GM23338 (cell line): Measurements from ENCODE around the gene PLPP2. TPM values are rescaled to one million over a fixed set of nuclear protein-coding genes. Genes with fewer than 3 reads are reported as not detected.

Source experiments
- ATAC-seq: fragments of 200-7000 bp; cut with Tn5 transposase; 3 replicates; pipeline ENCODE4 v1.9.1; 2020
- DNase-seq: peaks from one replicate; pipeline ENCODE4 v3.0.0-alpha.2; 2015; ENCODE audit warnings: low spot score
- H2AFZ ChIP-seq: fragments of 200-600 bp; sonication (generic); 2 replicates; pipeline ENCODE4 v1.8.0; 2016; ENCODE audit warnings: antibody characterized with exemption, mild to moderate bottlenecking, moderate library complexity
- H3F3A ChIP-seq: fragments of 200-600 bp; sonication (generic); replicated peaks from 2 replicates; pipeline ENCODE4 v1.8.0; 2017; ENCODE audit warnings: antibody characterized with exemption, mixed run types, low read depth
- H3K27ac ChIP-seq: fragments of 200-600 bp; sonication (generic); 2 replicates; pipeline ENCODE4 v1.6.1; 2016; ENCODE audit warnings: low read depth
- H3K27me3 ChIP-seq: fragments of 200-600 bp; sonication (generic); 2 replicates; pipeline ENCODE4 v1.8.0; 2016; ENCODE audit warnings: mild to moderate bottlenecking, mixed run types, moderate library complexity; ENCODE audit not compliant: insufficient read depth
- H3K36me3 ChIP-seq: fragments of 200-600 bp; sonication (generic); 2 replicates; pipeline ENCODE4 v1.8.0; 2016; ENCODE audit warnings: mild to moderate bottlenecking; ENCODE audit not compliant: insufficient read depth
- H3K4me1 ChIP-seq: fragments of 200-600 bp; sonication (generic); 2 replicates; pipeline ENCODE4 v1.8.0; 2016; ENCODE audit warnings: mild to moderate bottlenecking, moderate library complexity; ENCODE audit not compliant: insufficient read depth
- H3K4me2 ChIP-seq: fragments of 200-600 bp; sonication (generic); 2 replicates; pipeline ENCODE4 v1.7.1; 2017; ENCODE audit warnings: mixed run types
- H3K4me3 ChIP-seq: fragments of 200-600 bp; sonication (generic); 2 replicates; pipeline ENCODE4 v1.6.1; 2016; ENCODE audit warnings: mixed run types
- H3K79me2 ChIP-seq: fragments of 200-600 bp; sonication (generic); replicated peaks from 2 replicates; pipeline ENCODE4 v1.8.0; 2017; ENCODE audit warnings: mild to moderate bottlenecking; ENCODE audit not compliant: insufficient read depth
- H3K9me2 ChIP-seq: fragments of 200-600 bp; sonication (generic); 2 replicates; pipeline ENCODE4 v1.8.0; 2017; ENCODE audit not compliant: insufficient read depth
- H4K20me1 ChIP-seq: fragments of 200-600 bp; sonication (generic); replicated peaks from 2 replicates; pipeline ENCODE4 v1.8.0; 2017; ENCODE audit warnings: mild to moderate bottlenecking; ENCODE audit not compliant: insufficient read depth
- H3K27ac Mint-ChIP-seq: 2 replicates; pipeline ENCODE4 v1.8.0; 2020; ENCODE audit warnings: inconsistent platforms, mild to moderate bottlenecking, moderate library complexity, mixed read lengths
- H3K27me3 Mint-ChIP-seq: 3 replicates; pipeline ENCODE4 v1.8.0; 2022; ENCODE audit warnings: low read depth, mild to moderate bottlenecking, moderate library complexity, mixed read lengths, inconsistent platforms; ENCODE audit not compliant: insufficient read depth, poor library complexity
- H3K36me3 Mint-ChIP-seq: 3 replicates; pipeline ENCODE4 v1.8.0; 2021; ENCODE audit warnings: low read depth, mild to moderate bottlenecking, inconsistent platforms, moderate library complexity, mixed read lengths
- H3K4me1 Mint-ChIP-seq: 3 replicates; pipeline ENCODE4 v1.8.0; 2020; ENCODE audit warnings: mild to moderate bottlenecking, inconsistent platforms, mixed read lengths
- H3K4me3 Mint-ChIP-seq: 3 replicates; pipeline ENCODE4 v1.8.0; 2021; ENCODE audit warnings: moderate library complexity, mild to moderate bottlenecking, inconsistent platforms, mixed read lengths
- H3K9me3 Mint-ChIP-seq: 3 replicates; pipeline ENCODE4 v1.8.0; 2020; ENCODE audit warnings: moderate library complexity, mild to moderate bottlenecking, inconsistent platforms, mixed read lengths
- EZH2phosphoT487 ChIP-seq: fragments of 200-600 bp; sonication (generic); IDR thresholded peaks from one replicate; pipeline ENCODE4 v1.8.1; 2018; ENCODE audit warnings: antibody characterized with exemption; ENCODE audit not compliant: unreplicated experiment
- JUNB ChIP-seq: IDR thresholded peaks from one replicate; pipeline ENCODE4 v1.6.1; 2016; ENCODE audit warnings: antibody characterized with exemption; ENCODE audit not compliant: unreplicated experiment
- NANOG ChIP-seq: IDR thresholded peaks from 2 replicates; pipeline ENCODE4 v1.6.1; 2016; ENCODE audit warnings: antibody characterized with exemption, borderline replicate concordance
- STAT1 ChIP-seq: IDR thresholded peaks from one replicate; pipeline ENCODE4 v1.6.1; 2016; ENCODE audit warnings: antibody characterized with exemption; ENCODE audit not compliant: unreplicated experiment
- ZNF114 ChIP-seq: fragments of 250-450 bp; sonication (Bioruptor Pico); IDR thresholded peaks from 2 replicates; pipeline ENCODE4 v1.5.0; 2020; ENCODE audit warnings: mild to moderate bottlenecking, moderate library complexity
- ZNF331 ChIP-seq: fragments of 250-450 bp; sonication (Bioruptor Pico); IDR thresholded peaks from 2 replicates; pipeline ENCODE4 v1.5.0; 2020; ENCODE audit warnings: low read depth, mild to moderate bottlenecking, moderate library complexity
- polyA plus RNA-seq: library from polyadenylated mRNA; unstranded; fragments of >200 nt; fragmentation: Nextera tagmentation; extraction: Ambion mirVana; gene quantifications from 2 replicates; pipeline ENCODE4 v1.2.1, GENCODE V29; 2016
- total RNA-seq: library from RNA; depleted of rRNA; stranded (reverse); fragments of >200 nt; shearing (Covaris generic); gene quantifications from 2 replicates; pipeline ENCODE4 v1.2.3, GENCODE V29; 2014
- TF ChIP-seq, protein P1 (sequence below), 2 experiments: fragments of 200-600 bp in 1 of 2; sonication (generic) in 1 of 2; conservative IDR thresholded peaks; 2 replicates each; pipeline versions ENCODE4 v1.5.1 to v1.6.1; 2016 to 2017; ENCODE audit warnings: antibody characterized with exemption in 2 of 2, low read depth in 2 of 2, mild to moderate bottlenecking in 2 of 2, moderate library complexity in 1 of 2
- TF ChIP-seq, protein P2 (sequence below): IDR thresholded peaks from one replicate; pipeline ENCODE4 v1.6.1; 2018; ENCODE audit warnings: antibody characterized with exemption; ENCODE audit not compliant: unreplicated experiment

Gene PLPP2
- total and polyA plus RNA-seq, 2 experiments from 2014 or later: 58.3 to 82.6 TPM

DNA sequence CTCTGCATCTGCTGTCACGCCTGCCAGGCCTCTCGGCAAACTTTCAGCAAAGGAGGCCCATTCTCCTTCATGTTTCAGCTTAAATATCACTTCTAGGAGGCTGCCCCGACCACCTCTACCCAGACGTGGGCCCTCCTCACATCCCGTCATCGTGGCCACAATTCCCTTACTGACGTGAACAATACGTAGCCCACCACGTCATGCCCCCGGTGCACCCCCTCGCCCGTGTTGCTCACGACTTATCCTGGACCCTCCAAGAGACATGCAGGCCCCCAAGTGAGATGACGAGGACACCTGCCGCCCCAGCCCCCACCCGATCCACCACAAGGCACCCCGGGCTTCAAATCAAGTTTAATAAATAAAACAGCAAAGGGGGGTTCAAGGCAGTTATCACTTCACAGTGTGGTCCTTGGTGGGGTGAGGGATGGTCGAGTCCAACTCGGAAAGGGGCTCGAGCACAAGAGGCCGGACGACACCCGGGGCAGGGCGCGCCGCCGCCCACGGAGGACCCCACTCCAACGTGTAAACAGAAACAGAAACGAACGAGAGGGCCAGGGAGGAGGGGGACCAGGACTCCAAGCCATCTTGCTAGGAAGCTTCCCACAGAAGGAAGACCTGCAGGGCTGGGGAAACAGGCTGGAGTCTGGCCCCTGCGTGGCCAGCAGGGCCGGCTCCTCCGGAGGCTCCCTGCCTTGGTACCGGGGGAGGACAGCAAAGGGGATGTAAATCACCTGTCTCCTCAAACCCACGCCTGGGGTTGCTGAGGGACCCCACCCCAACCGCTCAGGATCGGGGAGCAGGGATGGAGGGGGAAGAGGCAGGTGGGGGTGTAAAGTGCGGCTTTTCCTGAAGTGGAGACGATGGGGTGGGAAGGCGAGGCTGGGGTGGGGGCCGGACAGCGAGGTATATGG lies 14.3 kb upstream of the PLPP2 start:
- TF ChIP-seq, protein P1, sequence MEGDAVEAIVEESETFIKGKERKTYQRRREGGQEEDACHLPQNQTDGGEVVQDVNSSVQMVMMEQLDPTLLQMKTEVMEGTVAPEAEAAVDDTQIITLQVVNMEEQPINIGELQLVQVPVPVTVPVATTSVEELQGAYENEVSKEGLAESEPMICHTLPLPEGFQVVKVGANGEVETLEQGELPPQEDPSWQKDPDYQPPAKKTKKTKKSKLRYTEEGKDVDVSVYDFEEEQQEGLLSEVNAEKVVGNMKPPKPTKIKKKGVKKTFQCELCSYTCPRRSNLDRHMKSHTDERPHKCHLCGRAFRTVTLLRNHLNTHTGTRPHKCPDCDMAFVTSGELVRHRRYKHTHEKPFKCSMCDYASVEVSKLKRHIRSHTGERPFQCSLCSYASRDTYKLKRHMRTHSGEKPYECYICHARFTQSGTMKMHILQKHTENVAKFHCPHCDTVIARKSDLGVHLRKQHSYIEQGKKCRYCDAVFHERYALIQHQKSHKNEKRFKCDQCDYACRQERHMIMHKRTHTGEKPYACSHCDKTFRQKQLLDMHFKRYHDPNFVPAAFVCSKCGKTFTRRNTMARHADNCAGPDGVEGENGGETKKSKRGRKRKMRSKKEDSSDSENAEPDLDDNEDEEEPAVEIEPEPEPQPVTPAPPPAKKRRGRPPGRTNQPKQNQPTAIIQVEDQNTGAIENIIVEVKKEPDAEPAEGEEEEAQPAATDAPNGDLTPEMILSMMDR (conservative IDR thresholded peaks at IDR 0.05; ENCODE audit: low read depth in 2 of 2): no peak
- TF ChIP-seq STAT1 (no peak), EZH2phosphoT487 (no peak), ZNF114 (CRISPR knock-in tag) (no peak)
- TF ChIP-seq, protein P2, sequence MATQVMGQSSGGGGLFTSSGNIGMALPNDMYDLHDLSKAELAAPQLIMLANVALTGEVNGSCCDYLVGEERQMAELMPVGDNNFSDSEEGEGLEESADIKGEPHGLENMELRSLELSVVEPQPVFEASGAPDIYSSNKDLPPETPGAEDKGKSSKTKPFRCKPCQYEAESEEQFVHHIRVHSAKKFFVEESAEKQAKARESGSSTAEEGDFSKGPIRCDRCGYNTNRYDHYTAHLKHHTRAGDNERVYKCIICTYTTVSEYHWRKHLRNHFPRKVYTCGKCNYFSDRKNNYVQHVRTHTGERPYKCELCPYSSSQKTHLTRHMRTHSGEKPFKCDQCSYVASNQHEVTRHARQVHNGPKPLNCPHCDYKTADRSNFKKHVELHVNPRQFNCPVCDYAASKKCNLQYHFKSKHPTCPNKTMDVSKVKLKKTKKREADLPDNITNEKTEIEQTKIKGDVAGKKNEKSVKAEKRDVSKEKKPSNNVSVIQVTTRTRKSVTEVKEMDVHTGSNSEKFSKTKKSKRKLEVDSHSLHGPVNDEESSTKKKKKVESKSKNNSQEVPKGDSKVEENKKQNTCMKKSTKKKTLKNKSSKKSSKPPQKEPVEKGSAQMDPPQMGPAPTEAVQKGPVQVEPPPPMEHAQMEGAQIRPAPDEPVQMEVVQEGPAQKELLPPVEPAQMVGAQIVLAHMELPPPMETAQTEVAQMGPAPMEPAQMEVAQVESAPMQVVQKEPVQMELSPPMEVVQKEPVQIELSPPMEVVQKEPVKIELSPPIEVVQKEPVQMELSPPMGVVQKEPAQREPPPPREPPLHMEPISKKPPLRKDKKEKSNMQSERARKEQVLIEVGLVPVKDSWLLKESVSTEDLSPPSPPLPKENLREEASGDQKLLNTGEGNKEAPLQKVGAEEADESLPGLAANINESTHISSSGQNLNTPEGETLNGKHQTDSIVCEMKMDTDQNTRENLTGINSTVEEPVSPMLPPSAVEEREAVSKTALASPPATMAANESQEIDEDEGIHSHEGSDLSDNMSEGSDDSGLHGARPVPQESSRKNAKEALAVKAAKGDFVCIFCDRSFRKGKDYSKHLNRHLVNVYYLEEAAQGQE: no peak
- Mint-ChIP-seq H3K4me1 (no peaks in the 10 kb centered on the region), H3K9me3 (no peaks in the 10 kb centered on the region; the same call in 2 of the 3 replicates), H3K27ac (no peak overlapping the region), H3K36me3 (peaks cover 38% of the 10 kb centered on the region), H3K4me3 (no peak overlapping the region), H3K27me3 (no peaks in the 10 kb centered on the region)
- ATAC-seq: no peak
- Histone ChIP-seq H4K20me1 (no peaks in the 10 kb centered on the region; the same call in 1 of the 2 replicates), H3K4me1 (no peaks in the 10 kb centered on the region), H3F3A (0 out of 2 replicates have a peak, but pooled peaks cover 4% of the 10 kb centered on the region), H3K4me3 (no peak overlapping the region), H3K36me3 (no peaks in the 10 kb centered on the region; the same call in 1 of the 2 replicates), H2AFZ (no peak overlapping the region), H3K4me2 (no peak overlapping the region), H3K9me2 (no peaks in the 10 kb centered on the region), H3K27me3 (no peaks in the 10 kb centered on the region), H3K27ac (no peak overlapping the region), H3K79me2 (no peaks in the 10 kb centered on the region)
- no peak for DNase-seq

- peaks cover 15% of the 10 kb centered on the region; the same call in 1 of the 2 replicates for H3K4me1 ChIP-seq
- no peak overlapping the region for H3K4me3 ChIP-seq
- Mint-ChIP-seq H3K36me3 (peaks cover 16% of the 10 kb centered on the region), H3K4me3 (no peak overlapping the region), H3K27me3 (peaks cover 20% of the 10 kb centered on the region), H3K4me1 (peaks cover 24% of the 10 kb centered on the region), H3K9me3 (peaks cover 24% of the 10 kb centered on the region), H3K27ac (peak overlapping the region; percentile 42; the same call in 1 of the 2 replicates)
- no peaks in the 10 kb centered on the region for H3K9me2 ChIP-seq
- no peak for ATAC-seq
- no peaks in the 10 kb centered on the region for H3F3A ChIP-seq
- DNase-seq: no peak
- peaks cover 2% of the 10 kb centered on the region; the same call in 1 of the 2 replicates for H4K20me1 ChIP-seq
- H3K36me3 ChIP-seq: no peaks in the 10 kb centered on the region
- peaks cover 12% of the 10 kb centered on the region for H3K27me3 ChIP-seq
- H3K79me2 ChIP-seq: no peaks in the 10 kb centered on the region
- no peak overlapping the region for H2AFZ ChIP-seq
- H3K27ac ChIP-seq: no peak overlapping the region
- no peak overlapping the region for H3K4me2 ChIP-seq
- TF ChIP-seq ZNF331 (no peak), NANOG (no peak), JUNB (no peak)
- TF ChIP-seq, protein P2: no peak
- TF ChIP-seq, protein P1 (conservative IDR thresholded peaks at IDR 0.05; ENCODE audit: low read depth in 2 of 2): no peak
These were observed 5.4 kb upstream of the PLPP2 start for GRCh38 chr19:296476-297225.
